HS-27A (cell line): Measurements from ENCODE around the gene EPM2A.
"Not testable (repeated sequence)": the region's sequence is repeated elsewhere in the genome, so short reads cannot be mapped to it uniquely, and the experiment has no call there.

Experiments
- DNase-seq: peaks from one replicate; pipeline ENCODE4 v3.0.0-alpha.2; 2012; ENCODE audit warnings: low read depth, missing footprints

The EPM2A gene

DNA sequence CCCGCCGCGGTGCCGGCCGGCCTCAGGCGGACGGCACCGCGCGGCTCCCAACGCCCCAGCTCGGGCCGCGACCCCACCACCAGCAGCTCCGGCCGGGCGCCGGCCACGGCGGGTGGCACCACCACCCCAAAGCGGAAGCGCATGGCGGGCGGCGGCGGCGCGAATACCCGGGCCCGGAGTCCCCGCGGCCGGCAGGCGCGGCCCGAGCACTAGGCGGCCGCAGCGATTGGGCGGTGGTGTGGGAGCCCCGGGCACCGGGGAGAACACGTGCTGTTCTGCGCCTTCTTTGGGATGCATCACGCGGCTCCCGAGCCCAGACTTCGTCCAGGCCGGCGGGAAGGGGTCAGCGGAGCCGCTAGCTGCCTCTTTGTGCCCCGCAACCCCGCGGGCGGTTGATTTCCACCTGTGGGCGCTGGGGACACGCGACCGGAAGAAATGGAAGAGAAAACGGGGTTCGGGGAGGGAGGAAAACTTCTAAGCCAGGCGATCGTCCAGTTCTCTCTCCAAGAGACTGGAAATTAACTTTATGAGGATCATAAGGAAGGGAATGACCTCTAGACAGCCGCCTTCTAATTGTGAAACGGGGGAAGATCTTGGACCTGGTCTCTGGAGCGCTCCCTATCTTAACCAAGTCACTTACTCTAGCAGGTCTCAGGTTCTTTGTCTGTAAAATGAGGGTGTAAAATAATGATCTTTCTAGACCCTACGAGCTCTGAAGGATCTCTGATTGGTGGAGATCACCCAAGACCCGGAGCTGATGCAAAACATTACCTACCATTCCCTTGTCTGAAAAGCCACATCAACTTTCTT, at the start of gene EPM2A:
TSS of gene EPM2A (minus strand) at position 165 of the 810 bp plus-strand sequence. CDS start at position 143, 22 bp downstream.
- DNase-seq: peak; percentile 58

DNA sequence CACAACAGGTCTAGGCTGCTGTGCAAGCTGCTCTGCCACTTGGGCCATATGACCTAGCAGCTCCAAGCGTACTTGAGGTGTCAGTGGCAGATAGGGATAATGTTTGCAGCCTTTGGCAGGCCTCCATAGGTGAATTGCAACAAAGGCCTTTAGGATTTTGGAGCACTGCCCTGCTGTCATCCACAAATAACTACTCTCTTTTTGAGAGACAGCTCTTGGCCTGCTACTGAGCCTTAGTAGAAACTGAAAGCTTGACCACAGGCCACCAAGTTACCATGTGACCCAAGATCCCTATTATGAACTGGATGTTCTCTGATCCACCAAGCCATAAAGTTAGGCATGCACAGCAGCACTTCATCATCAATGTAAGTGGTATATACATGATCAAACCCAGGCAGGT, 49.4 kb upstream of the EPM2A start:
- no peak for DNase-seq

DNA sequence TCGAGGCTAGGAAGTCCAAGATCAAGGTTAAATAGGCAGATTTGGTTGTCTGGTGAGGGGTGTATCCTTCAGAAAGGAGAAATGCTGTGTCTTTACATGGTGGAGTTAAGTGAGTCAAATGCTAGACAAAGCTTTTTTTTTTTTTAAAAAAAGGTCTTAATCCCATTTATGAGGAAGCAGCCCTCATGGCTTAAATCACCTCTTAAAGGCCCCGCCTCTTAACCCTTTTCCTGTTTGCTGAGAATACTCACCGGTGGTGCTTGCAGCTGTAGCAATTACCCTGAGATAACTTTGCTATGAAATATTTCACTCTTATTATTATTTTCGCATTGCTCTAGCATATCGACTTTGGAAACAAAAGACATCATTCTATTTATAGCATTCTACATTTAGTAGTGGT, 48.5 kb upstream of the EPM2A start:
- DNase-seq: no peak

DNA sequence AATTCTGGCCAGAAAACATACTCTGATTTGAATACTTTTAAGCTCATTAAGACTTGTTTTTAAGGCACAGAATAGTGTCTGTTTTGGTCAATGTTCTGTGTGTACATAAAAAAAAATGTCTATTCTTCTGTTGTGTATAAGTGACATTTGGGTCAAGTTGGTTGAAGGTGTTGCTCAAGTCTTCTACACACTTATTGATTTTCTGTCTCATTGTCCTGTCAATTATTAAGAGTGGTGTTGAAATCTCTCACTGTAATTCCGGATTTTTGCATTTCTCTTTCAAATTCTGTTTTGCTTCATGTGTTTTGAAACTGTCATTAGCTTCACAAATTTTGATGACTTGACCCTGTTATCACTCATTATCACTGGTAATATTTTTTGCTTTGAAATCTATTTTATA, 37.5 kb upstream of the EPM2A start:
- no peak for DNase-seq

DNA sequence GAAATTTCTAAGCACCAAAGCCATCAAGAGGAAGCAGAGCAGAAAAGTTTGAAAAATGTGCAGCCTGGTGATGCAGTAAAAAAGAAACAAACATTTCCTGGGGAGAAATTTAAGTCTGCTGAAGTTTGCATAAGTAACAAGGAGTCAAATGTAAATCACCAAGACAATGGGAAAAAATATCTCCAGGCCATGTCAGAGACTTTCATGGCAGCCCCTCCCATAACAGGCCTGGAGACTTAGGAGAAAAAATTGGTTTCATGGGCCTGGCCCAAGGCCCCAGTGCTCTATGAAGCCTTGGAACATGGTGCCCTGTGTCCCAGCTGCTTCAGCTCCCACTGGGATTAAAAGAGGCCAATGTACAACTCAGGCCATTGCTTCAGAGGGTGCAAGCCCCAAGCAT, 30.1 kb upstream of the EPM2A start:
- DNase-seq: no peak

DNA sequence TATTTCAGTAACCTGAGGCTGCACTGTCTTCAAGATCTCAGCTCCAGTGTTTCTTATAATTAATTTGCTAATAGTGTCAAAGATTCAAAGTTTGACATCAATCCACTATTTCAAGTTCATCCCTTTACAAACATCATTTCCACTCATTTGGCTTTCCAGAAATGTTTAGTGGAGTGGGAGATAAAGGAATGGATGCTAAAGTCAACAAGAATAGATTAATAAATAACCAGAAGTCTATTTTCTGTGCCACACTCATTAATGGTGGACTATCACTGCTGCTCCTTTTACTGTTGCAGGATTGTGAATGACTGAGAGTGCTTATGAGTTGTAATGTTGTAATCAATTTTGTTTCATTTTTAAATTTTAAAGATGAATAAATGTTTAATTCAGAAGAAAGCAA, 28.4 kb upstream of the EPM2A start:
- DNase-seq: no peak

DNA sequence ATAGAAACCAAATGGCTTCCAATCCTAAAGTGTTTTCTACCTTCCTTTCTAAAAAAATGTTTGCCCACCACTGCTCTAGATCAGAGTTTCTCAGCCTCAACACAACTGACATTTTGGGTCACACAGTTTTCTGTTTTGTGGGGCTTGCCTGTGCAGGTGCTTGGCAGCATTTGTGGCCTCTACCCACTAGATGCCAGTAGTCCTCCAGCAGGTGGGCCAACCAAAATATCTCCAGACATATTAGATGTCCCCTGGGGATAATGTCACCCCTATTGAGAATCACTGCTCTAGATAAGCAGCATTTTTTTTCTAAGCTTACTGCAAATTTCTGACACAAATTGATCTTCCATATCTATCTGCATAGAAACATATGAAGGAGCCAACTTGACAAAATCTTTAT, 26.3 kb upstream of the EPM2A start:
- no peak for DNase-seq

DNA sequence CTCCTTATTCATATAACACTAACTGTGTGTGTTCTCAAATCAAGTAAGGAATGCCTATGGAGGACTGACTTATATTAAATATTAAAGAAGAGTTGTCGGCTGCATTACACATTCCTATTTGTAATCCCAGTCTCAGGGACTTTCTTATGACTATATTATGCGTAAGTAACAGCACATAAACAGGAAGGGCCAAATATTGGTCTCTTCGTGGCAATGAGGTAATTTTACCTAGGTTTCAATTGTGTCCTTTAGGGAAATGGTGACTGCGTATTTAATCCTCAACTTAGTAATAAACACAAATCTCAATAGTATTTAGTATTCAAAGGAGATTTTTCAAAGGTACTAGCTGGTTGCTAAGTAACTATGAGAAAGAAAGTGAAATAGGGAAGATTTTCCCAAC, 22.8 kb upstream of the EPM2A start:
- no peak for DNase-seq

DNA sequence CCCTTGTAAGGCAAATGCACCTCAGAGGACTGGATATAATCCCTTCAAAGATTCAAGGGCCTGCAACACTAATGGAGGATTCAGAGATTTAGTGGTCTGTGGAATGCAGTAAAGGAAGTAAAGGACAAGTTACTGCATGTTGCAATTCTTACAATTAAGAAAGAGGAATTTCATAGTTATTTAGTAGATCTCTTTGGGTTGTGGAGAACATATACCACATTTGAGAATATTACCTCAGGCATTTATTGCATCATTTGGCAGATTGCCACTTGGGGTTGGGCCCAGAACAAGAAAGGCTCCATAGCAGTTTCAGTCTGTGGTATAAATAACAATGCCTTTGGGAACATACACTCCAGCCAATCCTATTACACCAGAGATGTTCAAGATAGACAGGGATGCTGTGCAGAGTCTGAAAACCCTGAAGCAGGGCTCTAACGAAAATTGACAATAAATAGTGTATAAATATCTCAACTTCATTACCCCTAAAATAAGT, 20.9 kb upstream of the EPM2A start:
- DNase-seq: peak; percentile 66

DNA sequence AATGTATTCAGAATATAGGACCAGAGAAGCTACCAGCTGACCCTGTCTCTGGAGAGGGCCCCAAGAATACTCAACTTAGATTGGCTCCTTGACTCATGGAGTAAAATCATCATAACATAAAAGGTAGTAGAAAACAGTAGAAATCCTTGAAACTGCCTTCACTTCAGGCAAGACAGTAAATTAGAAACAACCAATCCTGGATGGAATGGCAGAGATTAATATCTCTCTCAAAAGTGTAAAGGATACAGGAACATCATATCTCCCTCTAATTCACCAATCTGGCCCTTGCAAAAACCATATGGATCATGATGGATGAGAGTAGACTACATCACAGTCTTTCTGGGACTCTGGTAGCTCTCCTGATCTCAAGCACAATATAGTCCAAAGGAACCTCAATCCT, 20.4 kb upstream of the EPM2A start:
- DNase-seq: no peak

DNA sequence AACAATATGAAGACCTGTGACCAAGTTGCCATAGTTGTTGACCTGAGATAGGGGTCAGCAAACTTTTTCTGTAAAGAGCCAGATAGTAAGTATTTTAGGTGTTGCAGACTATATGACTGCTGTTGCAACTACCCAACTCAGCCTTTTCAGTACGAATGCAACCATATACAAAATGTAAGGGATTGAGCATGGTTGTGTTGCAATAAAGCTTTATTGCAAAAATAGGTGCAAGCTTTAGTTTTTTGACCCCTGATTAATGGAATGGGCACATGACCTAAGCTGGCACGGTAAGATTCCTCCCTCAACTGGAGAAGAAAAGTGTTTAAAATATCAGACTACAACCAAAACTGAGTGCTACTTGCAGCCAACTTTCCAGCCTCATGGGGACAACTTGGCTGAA, 17.3 kb upstream of the EPM2A start:
- no peak for DNase-seq

DNA sequence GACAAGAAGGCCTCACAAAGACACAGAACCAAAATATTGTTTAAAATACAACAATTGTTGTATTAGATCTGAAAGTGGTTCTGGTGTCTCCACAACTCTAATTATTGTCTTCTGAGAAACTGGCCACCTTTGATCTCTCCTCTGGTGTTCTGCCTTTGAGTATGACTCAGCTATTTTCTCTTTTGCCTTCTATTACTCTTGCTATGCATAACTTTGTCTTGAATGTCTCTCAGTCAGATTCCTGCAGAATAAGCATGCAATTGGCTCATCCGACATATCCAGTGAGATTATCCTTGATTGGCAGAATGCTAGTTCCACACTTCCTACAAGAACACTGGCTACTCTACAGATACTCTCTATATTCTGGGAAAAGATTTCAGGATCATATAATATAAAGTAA, 14.3 kb upstream of the EPM2A start:
- DNase-seq: no peak

DNA sequence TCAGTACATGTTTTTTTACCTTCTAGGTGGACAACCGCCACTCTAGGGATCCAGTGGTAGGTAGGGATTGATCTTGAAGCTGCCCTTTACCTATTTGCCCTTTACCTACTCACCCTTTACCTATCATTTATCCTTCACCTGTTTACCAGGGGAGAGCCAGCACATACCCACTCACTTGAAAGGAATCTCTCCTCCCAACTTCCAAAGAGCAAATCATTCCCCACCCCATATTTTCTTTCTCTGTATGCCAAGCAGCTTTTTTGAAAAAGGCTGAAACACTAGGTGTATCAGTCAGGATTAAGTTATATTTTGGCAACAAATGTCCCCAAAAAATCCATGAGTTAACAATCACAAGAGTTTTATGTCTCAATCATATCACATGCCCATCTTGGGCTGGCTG, 10.5 kb upstream of the EPM2A start:
- DNase-seq: no peak

DNA sequence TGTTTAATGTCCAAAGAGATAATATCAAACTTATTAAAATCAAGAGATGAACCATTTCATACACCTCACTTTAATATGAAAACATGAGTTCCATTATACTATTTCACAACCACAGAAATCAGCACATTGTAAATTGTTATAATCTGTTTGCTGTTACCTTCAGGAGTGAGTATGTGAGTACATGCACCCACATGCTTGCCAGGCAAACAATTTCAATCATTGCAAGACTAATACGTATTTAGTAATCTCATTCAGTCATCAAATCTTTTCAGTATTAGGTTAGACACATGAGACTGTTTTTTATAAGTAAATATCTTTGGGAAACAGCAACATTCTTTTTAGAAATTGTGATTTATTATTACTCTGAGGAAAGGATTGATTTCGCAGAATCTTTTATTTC, 9.3 kb upstream of the EPM2A start:
- DNase-seq: no peak

DNA sequence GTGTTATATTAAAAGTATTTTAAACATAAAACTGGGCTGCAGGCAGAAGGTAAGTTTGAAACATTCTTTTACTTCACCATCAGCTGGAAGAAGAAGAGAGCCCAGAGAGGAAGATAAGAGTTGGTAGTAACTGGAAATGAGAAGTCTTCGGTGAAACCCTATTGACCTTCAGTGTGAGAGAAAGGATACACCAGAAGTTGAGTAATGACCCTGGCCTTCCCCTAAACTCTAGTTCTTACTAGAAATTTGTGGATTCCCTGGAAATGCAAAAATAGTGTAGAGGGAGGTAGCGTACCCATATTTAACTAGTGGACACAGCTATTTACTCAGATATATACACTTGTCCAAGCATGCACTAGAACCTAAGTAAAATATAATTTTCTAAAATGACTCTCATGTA, 8.0 kb upstream of the EPM2A start:
- no peak for DNase-seq

DNA sequence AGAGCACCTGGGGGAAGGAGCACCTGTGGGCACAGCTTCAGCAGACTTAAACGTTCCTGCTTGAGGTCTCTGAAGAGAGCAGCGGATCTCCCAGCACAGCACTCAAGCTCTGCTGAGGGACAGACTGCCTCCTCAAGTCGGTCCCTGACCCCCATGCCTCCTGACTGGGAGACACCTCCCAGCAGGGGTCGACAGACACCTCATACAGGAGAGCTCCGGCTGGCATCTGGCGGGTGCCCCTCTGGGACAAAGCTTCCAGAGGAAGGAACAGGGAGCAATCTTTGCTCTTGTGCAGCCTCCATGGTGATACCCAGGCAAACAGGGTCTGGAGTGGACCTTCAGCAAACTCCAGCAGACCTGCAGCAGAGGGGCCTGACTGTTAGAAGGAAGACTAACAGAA, 7.2 kb upstream of the EPM2A start:
- not testable (repeated sequence) for DNase-seq

DNA sequence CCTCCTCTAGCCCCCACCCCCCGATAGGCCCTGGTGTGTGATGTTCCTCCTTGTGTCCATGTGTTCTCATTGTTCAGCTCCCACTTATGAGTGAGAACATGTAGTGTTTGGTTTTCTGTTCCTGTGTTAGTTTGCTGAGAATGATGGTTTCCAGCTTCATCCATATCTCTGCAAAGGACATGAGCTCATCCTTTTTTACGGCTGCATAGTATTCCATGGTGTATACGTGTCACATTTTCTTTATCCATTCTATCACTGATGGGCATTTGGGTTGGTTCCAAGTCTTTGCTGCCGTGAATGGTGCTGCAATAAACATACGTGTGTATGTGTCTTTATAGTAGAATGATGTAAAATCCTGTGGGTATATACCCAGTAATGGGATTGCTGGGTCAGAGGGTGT, 4.4 kb upstream of the EPM2A start:
- not testable (repeated sequence) for DNase-seq

DNA sequence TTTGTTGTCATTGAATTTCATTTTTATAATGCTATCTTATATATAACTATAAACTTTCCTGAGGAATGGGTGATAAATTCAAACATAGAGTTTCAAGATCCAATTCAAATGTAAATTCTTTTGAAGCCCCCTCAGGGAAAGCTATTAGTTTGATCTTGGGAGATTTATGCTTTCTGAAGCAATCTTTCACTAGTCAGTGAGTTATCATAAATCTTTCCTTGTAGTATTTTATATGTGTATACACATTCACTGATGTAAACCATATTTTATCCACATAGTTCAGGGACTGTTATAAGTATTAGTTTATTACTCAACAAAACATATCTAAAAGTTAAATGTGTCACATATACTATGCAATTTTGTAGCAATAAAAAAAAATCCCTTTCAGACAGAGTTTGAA, 2.9 kb upstream of the EPM2A start:
- DNase-seq: no peak

DNA sequence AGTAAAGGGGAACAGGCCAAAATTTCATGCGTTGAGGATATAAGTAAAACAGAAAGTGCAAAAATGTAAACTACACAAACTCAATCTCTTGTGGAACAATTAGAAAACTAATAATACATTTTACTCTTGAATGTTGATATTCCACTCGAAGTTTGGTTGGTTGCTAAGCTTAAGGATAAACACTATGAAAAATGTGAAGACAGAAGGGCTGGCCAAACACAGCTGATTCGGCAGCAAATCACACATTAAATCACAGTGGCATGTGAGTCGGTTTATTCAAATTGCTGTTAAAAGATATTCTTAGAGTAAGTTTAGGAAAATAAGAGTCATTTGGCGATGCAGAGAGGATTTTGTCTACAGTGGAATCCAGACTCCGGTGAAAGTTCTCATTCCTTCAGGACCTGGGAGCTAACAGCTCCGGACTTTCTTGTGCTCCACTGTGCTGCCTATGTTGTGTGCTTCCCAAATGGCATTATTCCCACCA, 1.4 kb upstream of the EPM2A start:
- DNase-seq: no peak

DNA sequence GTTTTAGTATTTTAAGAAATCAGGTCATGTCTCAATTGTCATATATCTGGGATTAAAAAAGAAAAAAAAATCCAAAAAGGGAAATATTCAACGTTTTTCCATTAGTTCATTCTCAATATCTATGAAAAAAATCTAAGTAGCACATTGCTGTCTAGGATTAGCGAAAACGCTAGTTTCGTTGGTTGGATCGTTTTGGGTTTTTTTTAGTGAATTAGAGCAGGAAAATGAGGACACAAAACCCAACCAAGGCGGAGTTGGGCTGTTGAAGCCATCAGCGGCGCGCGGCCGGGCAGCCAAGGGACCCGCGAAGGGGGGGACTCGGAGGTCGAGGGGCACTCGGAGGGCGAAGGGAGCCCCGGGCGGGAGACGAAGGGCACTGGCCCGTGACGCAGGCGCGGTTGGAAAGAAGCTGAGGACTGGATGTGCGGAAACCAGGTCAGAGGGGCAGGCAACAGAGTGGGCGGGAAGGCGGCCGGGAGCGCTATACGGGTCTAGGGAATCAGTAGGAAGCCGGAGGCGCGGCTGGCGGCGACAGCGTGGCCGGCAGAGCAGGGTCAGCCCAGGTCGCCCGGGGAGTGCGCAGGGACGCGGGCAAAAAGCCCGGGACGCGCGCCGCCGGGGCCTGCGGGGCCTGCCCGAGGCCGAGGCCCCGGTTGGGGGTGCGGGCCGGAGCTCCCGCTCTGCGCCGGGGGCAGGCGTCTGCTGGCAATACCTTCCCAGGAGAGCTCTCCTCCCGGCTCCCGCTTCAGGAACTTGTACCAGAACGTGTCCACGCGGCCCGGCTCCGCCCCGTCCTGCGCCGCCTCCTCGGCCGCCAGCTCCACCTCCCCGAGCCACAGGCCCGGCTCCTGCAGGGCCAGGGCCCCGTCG, 599 bp downstream of the EPM2A start:
- peak; percentile 77 for DNase-seq

DNA sequence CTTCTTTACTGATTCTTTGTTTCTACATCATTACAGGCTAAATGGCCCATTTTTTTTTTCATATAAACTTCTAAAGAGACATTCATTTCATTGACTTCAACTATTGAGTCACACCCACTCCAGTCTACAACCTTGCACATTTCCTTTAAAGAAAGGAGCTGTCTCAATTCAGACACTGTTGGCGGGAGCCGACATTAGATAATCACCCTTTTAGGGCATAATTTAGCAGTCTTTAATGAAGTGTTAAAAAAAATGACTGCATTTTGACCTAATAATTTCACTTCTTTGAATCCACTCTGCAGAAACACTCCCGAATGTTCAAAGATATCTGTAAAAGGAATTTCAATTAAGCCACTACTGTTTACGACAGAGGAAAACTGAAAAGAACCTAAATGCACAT, 1.5 kb downstream of the EPM2A start:
- DNase-seq: no peak

DNA sequence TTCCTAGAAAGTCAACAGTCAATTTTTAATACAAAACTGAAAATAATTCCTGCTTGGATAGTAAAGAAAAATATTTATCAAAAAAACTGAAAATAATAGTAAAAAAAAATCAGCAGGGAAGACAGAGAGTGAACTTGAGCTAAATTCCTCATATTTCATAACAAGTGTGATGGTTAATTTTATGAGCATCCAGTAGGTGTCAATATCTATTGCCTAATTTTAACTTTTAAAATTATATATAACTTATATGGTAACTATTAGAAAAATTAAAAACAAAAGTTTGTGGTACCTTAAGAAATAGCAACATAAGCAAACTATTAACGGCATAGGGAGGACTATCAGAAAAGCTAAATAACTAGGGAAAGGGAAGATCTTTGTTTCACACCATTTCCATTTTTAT, 2.1 kb downstream of the EPM2A start:
- no peak for DNase-seq

DNA sequence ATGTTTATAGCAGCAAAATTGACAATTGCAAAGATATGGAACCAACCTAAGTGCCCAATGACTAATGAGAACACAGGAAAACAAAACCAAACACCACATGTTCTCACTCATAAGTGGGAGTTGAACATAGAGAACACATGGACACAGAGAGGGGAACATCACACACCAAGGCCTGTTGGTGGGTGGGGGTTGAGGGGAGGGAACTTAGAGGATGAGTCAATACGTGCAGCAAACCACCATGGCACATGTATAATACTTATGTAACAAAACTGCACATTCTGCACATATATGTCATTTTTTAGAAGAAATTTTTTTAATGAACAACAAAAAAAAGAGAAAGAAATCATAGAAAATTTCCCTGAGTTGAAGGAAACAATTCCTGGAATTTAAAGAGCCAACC, 3.9 kb downstream of the EPM2A start:
- DNase-seq: no peak
